K562 (cell line): ENCODE measurements around the gene SH3TC1. TPM values are rescaled to one million over a fixed set of nuclear protein-coding genes. Genes with fewer than 3 reads are reported as not detected.

Source experiments
- ADNP ChIP-seq: fragments of 200-800 bp; sonication (Bioruptor generic); IDR thresholded peaks from 2 replicates; pipeline ENCODE4 v1.6.1; 2016; ENCODE audit warnings: missing genetic modification characterization, missing compliant biosample characterization
- BRF2 ChIP-seq: IDR thresholded peaks from 3 replicates; pipeline ENCODE4 v1.6.1; 2011; ENCODE audit warnings: borderline replicate concordance, mild to moderate bottlenecking; ENCODE audit not compliant: insufficient read length, insufficient read depth
- CBX8 ChIP-seq: fragments of 200-600 bp; sonication (generic); IDR thresholded peaks from 2 replicates; pipeline ENCODE4 v1.6.1; 2012; ENCODE audit warnings: borderline replicate concordance, mixed run types, low read depth, mild to moderate bottlenecking, moderate library complexity, mixed read lengths, low read length, control low read depth, inconsistent platforms; ENCODE audit not compliant: poor library complexity, severe bottlenecking; ENCODE audit errors: extremely low read depth
- CEBPZ ChIP-seq: fragments of 150-350 bp; IDR thresholded peaks from 2 replicates; pipeline ENCODE4 v1.6.1; 2014; ENCODE audit warnings: low read depth, mild to moderate bottlenecking, low read length, borderline replicate concordance
- GTF2A2 ChIP-seq: IDR thresholded peaks from 2 replicates; pipeline ENCODE4 v1.6.1; 2016; ENCODE audit warnings: mild to moderate bottlenecking, missing genetic modification characterization, missing compliant biosample characterization
- HEY1 ChIP-seq: fragments of 250-450 bp; sonication (Bioruptor Pico); IDR thresholded peaks from 2 replicates; pipeline ENCODE4 v1.5.0; 2020; ENCODE audit warnings: mild to moderate bottlenecking, moderate library complexity, borderline replicate concordance
- PATZ1 ChIP-seq: fragments of 250-450 bp; sonication (Bioruptor Pico); IDR thresholded peaks from 2 replicates; pipeline ENCODE4 v1.5.0; 2020; ENCODE audit warnings: mild to moderate bottlenecking, borderline replicate concordance
- PRDM10 ChIP-seq: fragments of 450-650 bp; IDR thresholded peaks from 2 replicates; pipeline ENCODE4 v1.6.1; 2018; ENCODE audit not compliant: partially characterized antibody
- RBM15 ChIP-seq: fragments of 200-400 bp; formaldehyde crosslinking; IDR thresholded peaks from 2 replicates; pipeline ENCODE4 v1.6.1; 2018; ENCODE audit warnings: mild to moderate bottlenecking, low read length, moderate library complexity; ENCODE audit not compliant: insufficient read depth
- TRIM28 ChIP-seq: fragments of 450-650 bp; IDR thresholded peaks from 2 replicates; pipeline ENCODE4 v1.6.1; 2017
- polyA plus RNA-seq, 8 experiments: library from polyadenylated mRNA; depleted of rRNA in 4 of 8; stranded (reverse) in 5 of 8; unstranded in 3 of 8; fragments of >200 nt; fragmentation: Nextera tagmentation in 2 of 8; fragmentation: Illumina TruSeq in 1 of 8; extraction: Ambion mirVana in 2 of 8; extraction: Trizol in 1 of 8; gene quantifications; 2 replicates each; pipeline versions ENCODE4 v1.2.1 to v1.2.3, GENCODE V29; 2011 to 2014; ENCODE audit warnings: inconsistent platforms in 1 of 8, missing spikeins in 1 of 8
- total RNA-seq, 7 experiments: library from RNA; depleted of rRNA in 6 of 7; stranded (reverse); fragments of >200 nt in 6 of 7; fragmentation: Illumina TruSeq in 2 of 7; extraction: Trizol in 2 of 7; gene quantifications; 2 replicates each; pipeline versions ENCODE4 v1.2.1 to v1.2.3, GENCODE V29; 2011 to 2021; ENCODE audit warnings: low replicate concordance in 1 of 7
- TF ChIP-seq, protein P1 (sequence below), 2 experiments: IDR thresholded peaks; 2 replicates each; pipeline ENCODE4 v1.6.1; 2011; ENCODE audit warnings: borderline replicate concordance in 1 of 2, control low read depth in 1 of 2, low read depth in 1 of 2, low read length in 1 of 2, mild to moderate bottlenecking in 1 of 2, mixed read lengths in 1 of 2, moderate library complexity in 1 of 2; ENCODE audit not compliant: insufficient read depth in 1 of 2, insufficient read length in 1 of 2, poor library complexity in 1 of 2, severe bottlenecking in 1 of 2; ENCODE audit errors: extremely low read depth in 1 of 2

SH3TC1 gene
- total and polyA plus RNA-seq, 9 of the 15 experiments (the other 6 are each of a cell fraction or from before 2014, with no cell fraction given): 0.04 to 2.1 (median 0.48) TPM; not detected in 1

GRCh38 chr4:8227771-8228318 lies 28.8 kb downstream of the SH3TC1 start (continued):
- TF ChIP-seq CBX8: no peak
- no peak for TF ChIP-seq PRDM10
- no peak for TF ChIP-seq PATZ1 (CRISPR knock-in tag)
- no peak for TF ChIP-seq TRIM28
- TF ChIP-seq GTF2A2 (tag): no peak
- TF ChIP-seq BRF2: no peak
- TF ChIP-seq HEY1 (CRISPR knock-in tag): no peak
- no peak for TF ChIP-seq CEBPZ
- TF ChIP-seq, protein P1, sequence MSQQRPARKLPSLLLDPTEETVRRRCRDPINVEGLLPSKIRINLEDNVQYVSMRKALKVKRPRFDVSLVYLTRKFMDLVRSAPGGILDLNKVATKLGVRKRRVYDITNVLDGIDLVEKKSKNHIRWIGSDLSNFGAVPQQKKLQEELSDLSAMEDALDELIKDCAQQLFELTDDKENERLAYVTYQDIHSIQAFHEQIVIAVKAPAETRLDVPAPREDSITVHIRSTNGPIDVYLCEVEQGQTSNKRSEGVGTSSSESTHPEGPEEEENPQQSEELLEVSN (IDR thresholded peaks at IDR 0.05; ENCODE audit: borderline replicate concordance in 1 of 2, extremely low read depth in 1 of 2, insufficient read depth in 1 of 2, insufficient read length in 1 of 2, low read depth in 1 of 2, low read length in 1 of 2, poor library complexity in 1 of 2, severe bottlenecking in 1 of 2): no peak
- no peak for TF ChIP-seq ADNP (tag)
- TF ChIP-seq RBM15: no peak
